PC-3 (cell line): ENCODE data around the gene KRTAP3-2.

Experiments
- CTCF ChIP-seq: fragments of 300-600 bp; sonication (generic); conservative IDR thresholded peaks from 2 replicates; pipeline ENCODE4 v1.5.1; 2017; ENCODE audit warnings: antibody characterized with exemption, low read depth, mild to moderate bottlenecking, low read length
- EZH2phosphoT487 ChIP-seq: fragments of 300-600 bp; sonication (generic); IDR thresholded peaks from 2 replicates; pipeline ENCODE4 v1.6.1; 2018; ENCODE audit warnings: mild to moderate bottlenecking, antibody characterized with exemption, low read length, borderline replicate concordance

DNA sequence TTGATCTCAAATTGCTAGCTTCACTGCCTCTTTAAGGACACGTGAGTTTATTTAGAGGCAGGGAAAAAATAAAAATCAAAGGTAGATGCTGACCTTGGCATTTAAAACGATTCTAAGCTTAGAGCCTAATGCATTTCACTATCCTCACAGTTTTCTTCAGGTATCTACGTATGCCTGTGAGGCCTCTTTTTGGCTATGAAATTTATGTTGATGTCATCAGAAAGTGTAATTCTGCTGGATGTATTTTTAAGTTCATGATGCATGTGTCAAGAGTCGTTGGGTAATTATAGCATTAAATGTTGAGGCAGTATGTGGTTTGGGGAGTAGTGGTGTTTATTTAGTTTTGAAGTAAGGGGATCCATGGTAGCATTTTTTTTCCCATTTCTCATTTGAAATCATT lies 4.2 kb upstream of the KRTAP3-2 start:
- TF ChIP-seq CTCF (no peak), EZH2phosphoT487 (no peak)
